Astrocyte (in vitro differentiated cells and primary cell): ENCODE measurements around the gene POT1. TPM values are rescaled to one million over a fixed set of nuclear protein-coding genes. Genes with fewer than 3 reads are reported as not detected.
A peak's percentile ranks its signal among the peaks of the same experiment; 100 is the strongest.

Experiments
- DNase-seq: peaks from one replicate; pipeline ENCODE4 v3.0.0-alpha.2; 2010; ENCODE audit warnings: low read depth
- FAIRE-seq: peaks from 2 replicates; lab custom pipeline; 2011; peaks lifted over from hg19 to GRCh38; lab: Jason Lieb, UNC
- H2AFZ ChIP-seq: 2 replicates; pipeline ENCODE4 v1.6.0; 2012; ENCODE audit warnings: low read depth, low read length, inconsistent platforms
- H3K27ac ChIP-seq: 2 replicates; pipeline ENCODE4 v1.5.1; 2011; ENCODE audit warnings: low read depth, low read length, inconsistent platforms
- H3K27me3 ChIP-seq: 2 replicates; pipeline ENCODE4 v1.6.0; 2011; ENCODE audit warnings: low read length, inconsistent platforms; ENCODE audit not compliant: insufficient read depth
- H3K36me3 ChIP-seq: 2 replicates; pipeline ENCODE4 v1.5.1; 2011; ENCODE audit warnings: low read length, inconsistent platforms; ENCODE audit not compliant: insufficient read depth
- H3K4me1 ChIP-seq: 2 replicates; pipeline ENCODE4 v1.5.1; 2011; ENCODE audit warnings: low read length, inconsistent platforms; ENCODE audit not compliant: insufficient read depth
- H3K4me2 ChIP-seq: 2 replicates; pipeline ENCODE4 v1.6.0; 2012; ENCODE audit warnings: low read length, inconsistent platforms
- H3K4me3 ChIP-seq: 2 replicates; pipeline ENCODE4 v1.5.1; 2011; ENCODE audit warnings: low read depth, mild to moderate bottlenecking, low read length, inconsistent platforms; ENCODE audit not compliant: insufficient read depth
- H3K79me2 ChIP-seq: 2 replicates; pipeline ENCODE4 v1.6.0; 2012; ENCODE audit warnings: mild to moderate bottlenecking, low read length, inconsistent platforms; ENCODE audit not compliant: insufficient read depth
- H3K9ac ChIP-seq: 2 replicates; pipeline ENCODE4 v1.6.0; 2012; ENCODE audit warnings: mild to moderate bottlenecking, low read length, inconsistent platforms
- H3K9me3 ChIP-seq: 2 replicates; pipeline ENCODE4 v1.5.1; 2012; ENCODE audit warnings: low read depth, mild to moderate bottlenecking, low read length, inconsistent platforms; ENCODE audit not compliant: insufficient read depth
- H4K20me1 ChIP-seq: 2 replicates; pipeline ENCODE4 v1.6.0; 2012; ENCODE audit warnings: low read length, inconsistent platforms; ENCODE audit not compliant: insufficient read depth
- H3K27ac Mint-ChIP-seq: one replicate; pipeline ENCODE4 v1.8.0; 2021; ENCODE audit warnings: mild to moderate bottlenecking, mixed read lengths; ENCODE audit not compliant: unreplicated experiment
- H3K27me3 Mint-ChIP-seq: one replicate; pipeline ENCODE4 v1.8.0; 2021; ENCODE audit warnings: low read depth, mixed read lengths; ENCODE audit not compliant: unreplicated experiment
- H3K36me3 Mint-ChIP-seq: one replicate; pipeline ENCODE4 v1.8.0; 2021; ENCODE audit warnings: low read depth, mixed read lengths; ENCODE audit not compliant: unreplicated experiment
- H3K4me1 Mint-ChIP-seq: one replicate; pipeline ENCODE4 v1.8.0; 2021; ENCODE audit warnings: low read depth, mixed read lengths; ENCODE audit not compliant: unreplicated experiment
- H3K4me3 Mint-ChIP-seq: one replicate; pipeline ENCODE4 v1.8.0; 2021; ENCODE audit warnings: mild to moderate bottlenecking, moderate library complexity, mixed read lengths; ENCODE audit not compliant: unreplicated experiment
- H3K9me3 Mint-ChIP-seq: one replicate; pipeline ENCODE4 v1.8.0; 2021; ENCODE audit warnings: mild to moderate bottlenecking, mixed read lengths; ENCODE audit not compliant: unreplicated experiment
- CTCF ChIP-seq: IDR thresholded peaks from 2 replicates; pipeline ENCODE4 v1.5.1; 2011; ENCODE audit warnings: low read depth, mild to moderate bottlenecking, inconsistent platforms, low read length, moderate library complexity; ENCODE audit not compliant: insufficient read depth
- EZH2 ChIP-seq: IDR thresholded peaks from 2 replicates; pipeline ENCODE4 v1.6.1; 2012; ENCODE audit warnings: mild to moderate bottlenecking, low read length, inconsistent platforms; ENCODE audit not compliant: insufficient read depth
- total RNA-seq: library from RNA; stranded (reverse); gene quantifications from 2 replicates; pipeline ENCODE4 v1.2.1, GENCODE V29; 2021

POT1 gene
- total RNA-seq, 1 donor from 2014 or later, result 14.6 TPM

GRCh38 chr7:124881981-124882380, 47.6 kb downstream of the POT1 start:
- FAIRE-seq, result no peak
- no peaks in the 10 kb centered on the region for H3K27me3 Mint-ChIP-seq

GRCh38 chr7:124879771-124880170, 49.9 kb downstream of the POT1 start:
- Mint-ChIP-seq H3K27me3 (no peaks in the 10 kb centered on the region), H3K36me3 (no peaks in the 10 kb centered on the region), H3K27ac (no peak overlapping the region), H3K4me1 (no peaks in the 10 kb centered on the region), H3K4me3 (no peak overlapping the region), H3K9me3 (no peaks in the 10 kb centered on the region)
- DNase-seq, result no peak
- no peak overlapping the region for H3K4me3 ChIP-seq
- FAIRE-seq, result no peak
- H3K9me3 ChIP-seq, result no peaks in the 10 kb centered on the region
- no peak for TF ChIP-seq CTCF
- TF ChIP-seq EZH2, result no peak
- no peaks in the 10 kb centered on the region for H3K27me3 ChIP-seq
- H2AFZ ChIP-seq, result no peak overlapping the region
- no peak overlapping the region for H3K9ac ChIP-seq
- no peaks in the 10 kb centered on the region for H4K20me1 ChIP-seq
- no peaks in the 10 kb centered on the region for H3K79me2 ChIP-seq
- no peaks in the 10 kb centered on the region for H3K36me3 ChIP-seq
- H3K4me1 ChIP-seq, result no peaks in the 10 kb centered on the region
- H3K27ac ChIP-seq, result no peak overlapping the region
- no peak overlapping the region for H3K4me2 ChIP-seq

More at GRCh38 chr7:124881981-124882380, 47.6 kb downstream of the POT1 start:
- no peaks in the 10 kb centered on the region for H3K36me3 Mint-ChIP-seq
- H3K27ac ChIP-seq, result no peak overlapping the region
- DNase-seq, result peak; percentile 6
- H3K4me3 Mint-ChIP-seq, result no peak overlapping the region
- H3K36me3 ChIP-seq, result no peaks in the 10 kb centered on the region
- H3K27ac Mint-ChIP-seq, result no peak overlapping the region
- H3K9ac ChIP-seq, result no peak overlapping the region
- no peaks in the 10 kb centered on the region for H3K4me1 ChIP-seq
- no peak overlapping the region for H3K4me2 ChIP-seq
- no peak overlapping the region for H2AFZ ChIP-seq
- no peaks in the 10 kb centered on the region for H4K20me1 ChIP-seq
- H3K4me3 ChIP-seq, result no peak overlapping the region
- H3K4me1 Mint-ChIP-seq, result no peaks in the 10 kb centered on the region
- H3K79me2 ChIP-seq, result no peaks in the 10 kb centered on the region
- H3K27me3 ChIP-seq, result no peaks in the 10 kb centered on the region
- no peaks in the 10 kb centered on the region for H3K9me3 Mint-ChIP-seq
- no peak for TF ChIP-seq EZH2
- no peak for TF ChIP-seq CTCF
- H3K9me3 ChIP-seq, result no peaks in the 10 kb centered on the region

- Histone ChIP-seq H4K20me1 (no peaks in the 10 kb centered on the region), H3K27ac (no peak overlapping the region), H3K36me3 (no peaks in the 10 kb centered on the region), H2AFZ (no peak overlapping the region), H3K4me3 (no peak overlapping the region), H3K9me3 (no peaks in the 10 kb centered on the region), H3K4me1 (no peaks in the 10 kb centered on the region), H3K4me2 (no peak overlapping the region), H3K9ac (no peak overlapping the region), H3K79me2 (no peaks in the 10 kb centered on the region), H3K27me3 (no peaks in the 10 kb centered on the region)
- Mint-ChIP-seq H3K4me3 (no peak overlapping the region), H3K36me3 (no peaks in the 10 kb centered on the region), H3K27me3 (no peaks in the 10 kb centered on the region), H3K4me1 (no peaks in the 10 kb centered on the region), H3K9me3 (no peaks in the 10 kb centered on the region), H3K27ac (no peak overlapping the region)
- DNase-seq (no peak), FAIRE-seq (no peak)
- no peak for TF ChIP-seq EZH2
- TF ChIP-seq CTCF, result no peak
Observed at GRCh38 chr7:124879103-124879502, 50.5 kb downstream of the POT1 start.
